ENCODE measurements around the gene PXDC1. TPM values are rescaled to one million over a fixed set of nuclear protein-coding genes. Genes with fewer than 3 reads are reported as not detected.

PXDC1 gene
- total RNA-seq, 1 donor from 2014 or later = 41.0 TPM

DNA sequence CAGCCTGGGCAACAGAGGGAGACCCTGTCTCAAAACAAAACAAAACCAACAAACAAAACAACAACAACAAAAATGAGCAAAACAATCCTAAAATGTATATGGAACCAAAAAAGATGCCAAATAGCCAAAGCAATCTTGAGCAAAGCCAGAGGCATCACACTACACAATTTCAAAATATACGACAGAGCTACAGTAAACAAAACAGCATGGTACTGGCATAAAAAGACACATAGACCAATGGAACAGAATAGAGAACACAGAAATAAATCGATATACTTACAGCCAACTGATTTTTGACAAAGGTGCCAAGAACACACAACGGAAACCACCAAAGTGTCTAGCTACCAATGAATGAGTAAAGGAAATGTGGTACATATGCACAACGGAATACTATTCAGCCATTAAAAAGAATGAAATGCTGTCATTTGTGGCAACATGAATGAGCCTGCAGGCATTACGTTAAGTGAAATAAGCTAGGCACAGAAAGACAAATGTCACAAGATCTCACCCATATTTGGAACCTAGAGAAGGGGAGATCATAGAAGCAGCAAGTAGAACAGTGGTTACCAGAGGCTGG, 16.4 kb downstream of the PXDC1 start:
- peaks cover 7% of the 10 kb centered on the region for H3K27me3 Mint-ChIP-seq (ENCODE audit: unreplicated experiment)
- peaks cover 58% of the 10 kb centered on the region for H3K36me3 Mint-ChIP-seq (ENCODE audit: low read depth, unreplicated experiment)
- DNase-seq (ENCODE audit: low spot score) = no peak
- peak overlapping the region; percentile 78 for H3K4me3 Mint-ChIP-seq (ENCODE audit: unreplicated experiment)
- TF ChIP-seq, protein P1, sequence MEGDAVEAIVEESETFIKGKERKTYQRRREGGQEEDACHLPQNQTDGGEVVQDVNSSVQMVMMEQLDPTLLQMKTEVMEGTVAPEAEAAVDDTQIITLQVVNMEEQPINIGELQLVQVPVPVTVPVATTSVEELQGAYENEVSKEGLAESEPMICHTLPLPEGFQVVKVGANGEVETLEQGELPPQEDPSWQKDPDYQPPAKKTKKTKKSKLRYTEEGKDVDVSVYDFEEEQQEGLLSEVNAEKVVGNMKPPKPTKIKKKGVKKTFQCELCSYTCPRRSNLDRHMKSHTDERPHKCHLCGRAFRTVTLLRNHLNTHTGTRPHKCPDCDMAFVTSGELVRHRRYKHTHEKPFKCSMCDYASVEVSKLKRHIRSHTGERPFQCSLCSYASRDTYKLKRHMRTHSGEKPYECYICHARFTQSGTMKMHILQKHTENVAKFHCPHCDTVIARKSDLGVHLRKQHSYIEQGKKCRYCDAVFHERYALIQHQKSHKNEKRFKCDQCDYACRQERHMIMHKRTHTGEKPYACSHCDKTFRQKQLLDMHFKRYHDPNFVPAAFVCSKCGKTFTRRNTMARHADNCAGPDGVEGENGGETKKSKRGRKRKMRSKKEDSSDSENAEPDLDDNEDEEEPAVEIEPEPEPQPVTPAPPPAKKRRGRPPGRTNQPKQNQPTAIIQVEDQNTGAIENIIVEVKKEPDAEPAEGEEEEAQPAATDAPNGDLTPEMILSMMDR (IDR thresholded peaks at IDR 0.05; ENCODE audit: unreplicated experiment) = no peak
- no peak overlapping the region for H3K27ac Mint-ChIP-seq (ENCODE audit: unreplicated experiment)
- peaks cover 6% of the 10 kb centered on the region for H3K9me3 Mint-ChIP-seq (ENCODE audit: unreplicated experiment)
- H3K4me1 Mint-ChIP-seq (ENCODE audit: unreplicated experiment) = peaks cover 31% of the 10 kb centered on the region

DNA sequence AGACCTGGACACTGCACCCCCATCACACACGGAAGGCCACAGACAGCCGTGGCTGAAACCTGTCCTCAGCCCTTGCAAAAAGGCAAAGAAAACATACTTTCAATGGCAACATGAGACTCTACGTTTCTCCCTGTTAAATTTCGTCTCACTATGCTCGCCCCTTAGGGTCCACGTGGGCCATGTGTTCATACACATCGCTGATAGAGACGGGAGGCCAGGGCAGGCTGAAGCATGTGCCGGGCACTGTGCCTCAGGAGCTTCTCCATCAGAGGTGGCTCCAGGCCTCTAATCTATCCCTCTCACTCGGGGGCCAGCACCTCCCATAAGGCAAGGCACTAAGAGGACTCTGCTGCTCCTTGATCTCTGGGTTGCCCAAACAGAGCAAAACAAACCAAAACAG, 17.5 kb downstream of the PXDC1 start:
- Mint-ChIP-seq H3K27ac (ENCODE audit: unreplicated experiment) (no peak overlapping the region), H3K36me3 (ENCODE audit: low read depth, unreplicated experiment) (peaks cover 60% of the 10 kb centered on the region), H3K4me1 (ENCODE audit: unreplicated experiment) (peaks cover 30% of the 10 kb centered on the region), H3K9me3 (ENCODE audit: unreplicated experiment) (peaks cover 6% of the 10 kb centered on the region), H3K27me3 (ENCODE audit: unreplicated experiment) (peaks cover 6% of the 10 kb centered on the region), H3K4me3 (ENCODE audit: unreplicated experiment) (peak overlapping the region; percentile 34)
- no peak for DNase-seq (ENCODE audit: low spot score)
- TF ChIP-seq, protein P1 (IDR thresholded peaks at IDR 0.05; ENCODE audit: unreplicated experiment) = no peak

DNA sequence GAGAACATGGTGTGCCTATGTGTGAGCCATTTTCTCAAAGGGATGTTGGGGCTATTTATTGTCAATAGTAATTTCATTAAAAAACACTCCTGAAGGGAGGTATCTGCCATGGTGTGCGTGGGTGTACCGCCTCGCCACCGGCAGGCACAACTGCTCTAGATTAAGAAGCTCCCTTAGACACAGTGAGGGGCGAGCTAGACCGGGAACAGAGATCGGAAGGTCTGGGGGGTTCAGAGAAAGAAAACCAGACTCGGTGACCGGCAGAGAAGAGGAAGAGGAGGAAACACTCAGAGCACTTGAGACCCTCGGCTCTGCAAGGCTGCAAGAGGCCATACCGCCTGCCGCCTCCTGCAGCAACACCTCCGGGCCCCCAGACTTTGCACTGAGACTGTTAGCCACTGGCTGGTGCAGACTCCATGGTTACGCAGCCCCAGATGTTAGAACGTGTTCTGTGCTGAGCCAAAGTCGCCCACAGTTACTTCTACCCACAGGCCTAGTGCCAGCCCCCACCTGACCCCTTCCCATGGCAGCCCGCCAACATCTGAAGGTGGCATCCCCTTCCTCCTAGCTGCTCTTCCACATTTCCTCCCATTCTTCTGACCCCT, 18.1 kb downstream of the PXDC1 start:
- H3K36me3 Mint-ChIP-seq (ENCODE audit: low read depth, unreplicated experiment) = peaks cover 63% of the 10 kb centered on the region
- no peak overlapping the region for H3K27ac Mint-ChIP-seq (ENCODE audit: unreplicated experiment)
- peaks cover 30% of the 10 kb centered on the region for H3K4me1 Mint-ChIP-seq (ENCODE audit: unreplicated experiment)
- DNase-seq (ENCODE audit: low spot score) = no peak
- TF ChIP-seq, protein P1 (IDR thresholded peaks at IDR 0.05; ENCODE audit: unreplicated experiment) = no peak
- no peak overlapping the region for H3K4me3 Mint-ChIP-seq (ENCODE audit: unreplicated experiment)
- peaks cover 6% of the 10 kb centered on the region for H3K27me3 Mint-ChIP-seq (ENCODE audit: unreplicated experiment)
- H3K9me3 Mint-ChIP-seq (ENCODE audit: unreplicated experiment) = peaks cover 6% of the 10 kb centered on the region

DNA sequence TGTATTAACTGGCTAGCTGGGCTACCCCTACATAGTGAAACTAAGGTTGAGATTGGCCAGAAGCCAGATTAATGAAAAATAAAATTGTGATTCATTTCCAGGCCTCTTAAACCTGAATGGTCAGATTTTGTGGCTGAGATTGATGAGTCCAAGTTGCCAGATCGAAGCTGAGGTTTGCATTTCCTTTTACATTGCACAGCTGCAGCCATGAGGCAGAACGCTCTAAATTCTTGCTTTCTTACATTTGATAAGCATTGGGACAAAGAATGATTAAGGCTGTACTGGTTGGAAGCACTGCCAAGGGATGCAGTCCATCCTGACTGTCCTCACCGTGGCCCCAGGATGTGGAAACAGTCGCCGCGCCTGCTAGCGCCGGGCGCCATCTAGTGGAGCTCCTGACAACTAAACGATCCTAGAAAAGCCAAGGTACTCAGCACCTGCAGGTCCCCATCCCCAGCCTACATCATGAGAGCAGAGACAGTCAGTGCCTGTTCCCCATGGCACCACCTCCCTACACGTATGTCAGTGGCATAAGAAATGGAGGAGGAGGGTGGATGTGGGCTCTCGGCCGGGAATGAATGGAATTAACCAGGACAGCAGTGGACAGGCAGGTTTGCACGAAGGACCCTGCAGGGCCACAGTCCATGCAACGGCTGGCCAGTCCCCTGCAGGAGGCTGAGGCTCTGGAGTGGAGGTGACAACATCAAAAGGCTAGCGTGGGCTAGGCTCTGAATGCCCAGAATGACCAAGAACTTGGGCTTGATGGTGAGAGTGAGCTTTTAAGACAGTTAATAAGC, 19.0 kb downstream of the PXDC1 start:
- H3K4me3 Mint-ChIP-seq (ENCODE audit: unreplicated experiment) = no peak overlapping the region
- peaks cover 66% of the 10 kb centered on the region for H3K36me3 Mint-ChIP-seq (ENCODE audit: low read depth, unreplicated experiment)
- H3K27me3 Mint-ChIP-seq (ENCODE audit: unreplicated experiment) = peaks cover 3% of the 10 kb centered on the region
- TF ChIP-seq, protein P1 (IDR thresholded peaks at IDR 0.05; ENCODE audit: unreplicated experiment) = peak; percentile 78
- H3K27ac Mint-ChIP-seq (ENCODE audit: unreplicated experiment) = no peak overlapping the region
- DNase-seq (ENCODE audit: low spot score) = peak; percentile 80
- H3K9me3 Mint-ChIP-seq (ENCODE audit: unreplicated experiment) = peaks cover 6% of the 10 kb centered on the region
- peaks cover 30% of the 10 kb centered on the region for H3K4me1 Mint-ChIP-seq (ENCODE audit: unreplicated experiment)

DNA sequence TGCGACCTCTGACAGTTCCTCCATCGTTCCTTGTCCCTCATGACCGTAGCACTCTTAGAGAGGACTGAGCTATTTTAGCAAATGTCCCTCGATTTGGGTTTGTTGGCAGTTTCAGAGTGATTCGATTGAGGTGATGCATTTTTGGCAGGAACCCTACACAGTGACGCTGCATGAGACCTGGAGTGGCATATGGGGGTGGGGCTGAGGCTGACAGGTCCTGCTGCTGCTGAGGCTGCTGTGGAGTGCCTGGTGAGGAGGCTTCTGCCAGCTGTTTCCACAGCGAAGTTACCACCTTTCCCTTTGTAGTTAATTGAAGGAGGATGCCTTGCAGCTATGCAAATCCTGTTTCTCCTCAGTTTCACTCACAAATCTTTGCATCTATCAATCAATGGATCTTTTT, 19.8 kb downstream of the PXDC1 start:
- peaks cover 66% of the 10 kb centered on the region for H3K36me3 Mint-ChIP-seq (ENCODE audit: low read depth, unreplicated experiment)

More for the DNA sequence above, 19.8 kb downstream of the PXDC1 start:
- TF ChIP-seq, protein P1 (IDR thresholded peaks at IDR 0.05; ENCODE audit: unreplicated experiment) = no peak
- Mint-ChIP-seq H3K27ac (ENCODE audit: unreplicated experiment) (no peak overlapping the region), H3K4me3 (ENCODE audit: unreplicated experiment) (no peak overlapping the region), H3K4me1 (ENCODE audit: unreplicated experiment) (peaks cover 25% of the 10 kb centered on the region), H3K9me3 (ENCODE audit: unreplicated experiment) (peaks cover 6% of the 10 kb centered on the region), H3K27me3 (ENCODE audit: unreplicated experiment) (peaks cover 3% of the 10 kb centered on the region)
- no peak for DNase-seq (ENCODE audit: low spot score)
